ENCODE measurements around the gene CD59. TPM values are rescaled to one million over a fixed set of nuclear protein-coding genes. Genes with fewer than 3 reads are reported as not detected.
"Not testable (repeated sequence)": the region's sequence is repeated elsewhere in the genome, so short reads cannot be mapped to it uniquely, and the experiment has no call there.

Gene CD59
- total RNA-seq, 2 experiments from 2014 or later = 26.4 to 27.4 TPM

DNA sequence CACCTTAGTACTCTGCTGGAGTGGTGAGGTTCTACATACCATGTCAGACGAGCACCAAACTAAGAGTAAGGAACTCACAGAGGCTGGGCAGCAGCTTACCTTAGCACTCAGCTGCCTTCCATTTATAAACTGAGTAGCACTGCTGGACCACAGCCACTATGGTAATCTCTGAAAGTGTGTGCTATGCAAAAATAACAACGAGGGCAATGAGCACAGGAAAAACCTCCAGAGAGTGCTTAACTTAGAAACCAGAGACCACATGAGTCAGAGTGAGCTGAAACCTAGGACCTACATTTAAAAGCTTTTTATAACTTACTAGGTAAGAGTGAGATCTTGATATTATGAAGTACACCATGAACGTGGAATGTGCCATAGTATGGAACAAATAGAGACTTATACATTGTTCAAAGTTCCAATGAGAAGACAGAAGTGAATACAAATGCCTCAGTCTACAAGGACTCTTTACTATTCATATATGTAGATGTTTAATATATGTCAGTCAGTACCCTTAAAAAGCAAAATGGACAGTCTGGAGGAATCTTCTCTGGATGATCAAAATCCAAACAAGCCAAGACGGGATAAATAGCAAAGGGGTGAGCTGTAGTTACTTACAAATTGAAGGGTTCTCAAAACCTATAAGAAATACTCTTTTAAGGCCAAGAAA lies 17.2 kb upstream of the CD59 start:
- POLR2A ChIA-PET = no interaction called here
- CTCF ChIA-PET = interaction anchor here (1.0 kb wide), 1 partner anchor 11 kb away, joined by 3 read pairs; no protein-coding TSS in a partner anchor

DNA sequence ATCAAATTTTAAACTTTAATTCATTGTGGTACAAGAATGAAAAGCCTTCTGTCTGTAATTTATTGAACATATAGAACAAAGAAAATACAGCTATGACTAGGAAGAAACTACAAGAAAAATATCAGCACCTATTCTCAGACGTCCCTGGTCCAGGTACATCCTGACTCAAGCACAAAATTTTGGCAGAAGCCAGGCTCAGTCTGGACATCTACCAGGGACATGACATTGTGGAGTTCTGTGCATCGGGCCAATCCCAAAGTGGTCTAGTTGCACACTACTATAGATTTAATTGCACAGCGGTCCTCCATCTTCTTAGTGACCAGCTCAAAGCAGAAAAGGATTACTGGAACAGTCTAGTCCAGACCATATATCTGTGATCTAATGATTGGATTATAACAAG lies 15.7 kb upstream of the CD59 start:
- CTCF ChIA-PET = no interaction called here
- POLR2A ChIA-PET = no interaction called here

DNA sequence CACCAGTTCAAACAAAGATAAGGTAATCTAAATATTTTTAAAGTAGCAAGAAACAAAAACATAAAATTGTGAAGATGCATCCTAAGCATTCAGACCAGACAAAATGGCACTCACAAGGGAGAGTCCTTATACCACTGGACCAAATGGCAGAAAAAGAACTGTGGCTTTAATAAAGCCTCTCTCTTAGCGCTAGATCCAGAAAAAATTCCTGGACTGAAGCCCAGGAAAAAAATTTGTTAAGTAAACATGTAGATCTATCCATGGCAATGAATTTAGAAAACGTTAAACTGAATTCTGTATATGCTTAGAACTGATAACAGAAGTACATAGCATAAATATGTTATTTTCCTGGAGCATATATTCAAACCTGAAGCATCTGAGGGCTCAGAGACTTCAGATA lies 11.8 kb upstream of the CD59 start:
- ChIA-PET CTCF (no interaction called here), POLR2A (no interaction called here)

DNA sequence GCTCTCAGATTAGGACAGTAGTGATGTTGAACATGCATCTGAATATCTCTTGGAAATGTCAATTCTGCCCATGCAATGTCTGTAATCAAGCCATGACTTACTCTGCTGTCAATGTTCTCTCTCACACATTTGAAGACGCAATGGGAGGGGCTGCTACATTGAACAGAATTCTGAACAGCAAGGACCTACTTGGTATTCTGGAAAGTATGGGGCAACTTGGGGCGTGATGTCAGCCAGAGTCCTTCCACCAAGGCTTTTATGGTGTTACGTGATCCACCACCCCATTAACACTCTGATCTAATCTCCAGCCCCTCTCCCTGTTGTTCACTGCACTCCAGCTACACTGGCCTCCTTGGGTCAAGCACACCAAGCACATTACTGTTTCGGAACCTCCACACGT lies 7.1 kb upstream of the CD59 start:
- POLR2A ChIA-PET = interaction anchor here (0.7 kb wide), 1 partner anchor 42 kb away, joined by 3 read pairs; no protein-coding TSS in a partner anchor
- CTCF ChIA-PET = interaction anchor here (0.7 to 1.6 kb wide), 6 partner anchors 10 to 36 kb away, joined by 3 to 11 read pairs (median 4); no protein-coding TSS in a partner anchor

DNA sequence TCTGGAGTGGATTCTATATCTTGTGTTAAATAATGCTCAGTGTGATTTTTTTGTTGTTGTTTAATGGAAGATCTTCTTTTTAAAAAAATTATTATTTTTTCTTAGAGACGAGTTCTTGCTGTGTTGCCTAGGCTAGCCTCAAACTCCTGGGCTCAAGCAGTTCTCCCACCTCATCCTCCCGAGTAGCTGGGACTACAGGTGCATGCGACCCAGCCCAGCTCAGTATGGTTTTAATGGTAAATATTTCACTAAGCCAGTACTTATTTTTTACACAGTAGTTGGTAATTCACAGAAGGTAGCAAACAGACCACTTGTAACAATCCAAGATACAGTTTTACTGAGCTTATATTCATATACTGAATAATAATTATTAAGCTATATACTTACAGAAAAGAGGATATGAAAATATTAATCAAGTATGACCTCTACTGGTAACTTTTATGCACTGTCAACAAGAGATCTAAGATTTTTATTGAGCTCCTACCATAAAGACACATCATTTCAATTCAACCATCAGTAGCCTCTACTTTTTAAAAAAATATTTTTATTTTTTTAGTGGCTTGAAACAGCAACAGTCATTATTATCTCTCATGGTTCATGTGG lies 6.1 kb upstream of the CD59 start:
- CTCF ChIA-PET = interaction anchor here (0.6 to 1.6 kb wide), 9 partner anchors 11 to 381 kb away, joined by 3 to 11 read pairs (median 4); no protein-coding TSS in a partner anchor
- POLR2A ChIA-PET = interaction anchor here (0.7 kb wide), 1 partner anchor 41 kb away, joined by 3 read pairs; no protein-coding TSS in a partner anchor

DNA sequence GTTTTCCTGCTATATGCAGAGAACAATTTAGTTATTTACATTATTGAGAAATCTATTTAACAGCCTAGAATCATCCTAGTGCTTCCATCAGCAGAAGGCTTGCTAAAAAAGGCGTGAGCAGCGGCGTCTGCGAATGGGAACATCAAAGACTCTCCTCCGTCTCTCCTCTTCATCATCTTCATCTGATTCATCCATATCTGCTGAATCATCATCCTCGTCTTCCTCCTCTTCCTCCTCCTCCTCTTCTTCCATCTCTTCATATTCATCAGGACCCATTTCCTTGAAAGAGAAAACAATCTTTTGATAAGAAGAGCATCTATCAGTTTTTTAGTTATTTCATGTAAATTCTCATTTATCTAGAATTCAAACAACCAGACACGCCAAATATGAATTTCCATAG lies 5.6 kb upstream of the CD59 start:
- CTCF ChIA-PET = interaction anchor here (0.6 to 1.6 kb wide), 7 partner anchors 10 to 319 kb away, joined by 3 to 11 read pairs (median 4); no protein-coding TSS in a partner anchor
- POLR2A ChIA-PET = no interaction called here

DNA sequence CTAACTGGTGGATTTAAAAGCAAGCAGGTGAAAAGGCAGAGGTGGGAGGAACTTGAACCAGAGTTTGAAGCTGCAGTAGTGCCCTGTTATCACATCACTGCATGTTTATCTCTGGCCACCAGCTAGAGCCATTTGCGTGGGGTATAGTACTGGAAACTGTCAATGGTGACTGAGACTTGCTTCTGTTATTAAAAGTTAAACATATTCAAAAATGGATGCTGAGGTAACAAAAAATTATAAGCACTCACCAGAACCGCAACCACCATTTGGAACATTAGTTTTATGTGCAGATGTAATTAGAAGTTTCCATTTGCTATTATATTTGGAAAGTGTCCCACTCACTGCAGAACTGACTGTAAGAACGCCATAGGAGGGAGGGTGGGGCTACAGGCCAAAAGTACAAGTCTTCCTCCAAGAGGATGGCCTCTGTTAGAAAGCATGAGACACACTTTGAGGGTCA lies 1.2 kb upstream of the CD59 start:
- CTCF ChIA-PET = interaction anchor here (0.7 to 1.4 kb wide), 4 partner anchors 13 to 392 kb away, joined by 3 to 4 read pairs (median 3); no protein-coding TSS in a partner anchor
- POLR2A ChIA-PET = interaction anchor here (0.6 to 0.7 kb wide), 2 partner anchors 95 to 329 kb away, joined by 3 to 4 read pairs; no protein-coding TSS in a partner anchor

DNA sequence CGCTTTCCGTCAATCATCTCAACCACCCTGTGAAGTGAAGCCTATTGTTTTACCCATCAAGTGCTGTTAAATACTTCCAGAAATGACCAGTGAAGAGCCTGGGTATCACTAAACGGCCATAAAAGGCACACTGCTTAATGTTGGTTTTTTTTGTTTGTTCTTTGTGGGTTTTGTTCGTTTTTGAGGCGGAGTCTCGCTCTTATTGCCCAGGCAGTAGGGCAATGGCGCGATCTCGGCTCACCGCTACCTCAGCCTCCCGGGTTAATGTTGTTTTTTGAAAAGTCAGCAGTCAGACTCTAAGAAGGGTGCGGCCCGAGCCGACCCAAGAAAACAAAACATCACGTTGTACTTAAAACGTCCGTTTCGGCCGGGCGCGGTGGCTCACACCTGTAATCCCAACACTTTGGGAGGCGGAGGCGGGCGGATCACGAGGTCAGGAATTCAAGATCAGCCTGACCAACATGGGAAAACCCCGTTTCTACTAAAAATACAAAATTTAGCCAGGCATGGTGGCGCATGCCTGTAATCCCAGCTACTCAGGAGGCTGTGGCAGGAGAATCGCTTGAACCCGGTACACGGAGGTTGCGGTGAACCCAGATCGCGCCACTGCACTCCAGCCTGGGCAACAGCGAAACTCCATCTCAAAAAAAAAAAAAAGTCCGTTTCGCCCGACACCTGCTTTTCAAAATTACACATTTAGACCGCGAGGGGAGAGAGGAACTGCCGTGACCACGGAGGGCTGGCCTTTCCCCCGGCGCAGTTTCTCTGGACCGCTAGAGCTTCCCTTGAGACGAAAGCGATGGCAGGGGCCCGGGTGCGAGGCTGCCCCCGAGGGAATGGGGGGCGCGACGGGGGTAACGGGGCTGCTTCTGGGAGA lies 714 bp downstream of the CD59 start:
- ChIA-PET POLR2A (no interaction called here), CTCF (interaction anchor here (1.0 to 1.2 kb wide), 2 partner anchors 73 to 93 kb away, joined by 3 to 5 read pairs; no protein-coding TSS in a partner anchor)

DNA sequence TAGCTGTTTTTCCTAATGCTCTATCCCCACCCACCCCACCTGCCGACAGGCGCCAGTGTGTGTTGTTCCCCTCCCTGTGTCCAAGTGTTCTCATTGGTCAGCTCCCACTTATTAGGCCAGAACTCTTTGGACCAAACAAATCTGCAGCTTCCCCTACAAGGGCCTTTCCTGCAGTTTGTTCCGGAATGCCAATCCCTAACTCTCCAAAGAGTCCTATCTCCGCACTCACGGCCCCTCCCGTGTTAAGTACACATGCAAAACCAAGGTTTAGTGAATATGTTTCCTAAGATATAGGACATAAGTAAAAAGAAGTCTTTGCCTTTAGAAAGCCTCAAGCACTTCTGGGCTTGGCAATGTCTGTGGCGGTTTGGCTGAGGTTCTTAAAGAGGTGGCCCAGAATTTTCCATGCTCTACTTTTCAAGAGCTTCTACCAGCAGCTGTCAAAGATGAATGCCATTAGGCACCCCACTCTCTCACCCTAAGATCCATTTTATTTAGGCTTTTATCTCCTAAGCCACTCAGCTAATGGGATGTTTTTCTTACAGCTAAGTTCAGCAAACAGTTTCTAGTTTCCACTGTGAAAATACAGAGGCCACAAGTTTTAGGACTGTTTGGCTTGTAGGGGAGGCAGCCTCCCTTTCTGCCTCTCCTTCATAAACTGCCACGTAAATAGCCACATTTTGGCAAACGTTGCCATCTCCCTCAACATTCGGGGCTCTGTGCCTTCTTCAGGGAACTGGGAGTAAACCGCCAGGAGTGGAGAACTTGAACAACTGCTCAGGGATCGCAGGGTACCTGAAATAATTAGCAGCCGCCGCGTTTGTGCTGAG lies 1.6 kb downstream of the CD59 start:
- CTCF ChIA-PET = interaction anchor here (0.9 to 1.2 kb wide), 3 partner anchors 19 to 254 kb away, joined by 3 read pairs; no protein-coding TSS in a partner anchor
- POLR2A ChIA-PET = no interaction called here

DNA sequence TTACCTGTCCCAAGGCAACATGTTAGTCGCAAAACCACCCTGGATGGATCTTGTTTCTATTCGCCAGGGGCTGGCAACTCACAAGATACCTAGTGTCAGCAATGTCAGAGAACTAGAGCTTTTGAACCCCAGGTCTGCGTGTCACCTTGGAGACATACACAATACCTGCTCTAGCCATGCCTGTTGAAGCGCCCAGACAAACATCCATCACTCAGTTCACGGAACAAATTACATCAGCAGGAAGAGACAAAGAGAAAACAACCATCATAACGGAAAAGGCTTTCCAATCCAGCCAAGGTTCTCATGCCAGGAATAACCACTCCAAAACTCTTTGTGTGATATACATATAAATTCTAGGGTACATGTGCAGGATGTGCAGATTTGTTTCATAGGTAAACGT lies 2.2 kb downstream of the CD59 start:
- ChIA-PET POLR2A (no interaction called here), CTCF (interaction anchor here (0.9 to 1.1 kb wide), 2 partner anchors 18 to 255 kb away, joined by 3 read pairs; no protein-coding TSS in a partner anchor)

DNA sequence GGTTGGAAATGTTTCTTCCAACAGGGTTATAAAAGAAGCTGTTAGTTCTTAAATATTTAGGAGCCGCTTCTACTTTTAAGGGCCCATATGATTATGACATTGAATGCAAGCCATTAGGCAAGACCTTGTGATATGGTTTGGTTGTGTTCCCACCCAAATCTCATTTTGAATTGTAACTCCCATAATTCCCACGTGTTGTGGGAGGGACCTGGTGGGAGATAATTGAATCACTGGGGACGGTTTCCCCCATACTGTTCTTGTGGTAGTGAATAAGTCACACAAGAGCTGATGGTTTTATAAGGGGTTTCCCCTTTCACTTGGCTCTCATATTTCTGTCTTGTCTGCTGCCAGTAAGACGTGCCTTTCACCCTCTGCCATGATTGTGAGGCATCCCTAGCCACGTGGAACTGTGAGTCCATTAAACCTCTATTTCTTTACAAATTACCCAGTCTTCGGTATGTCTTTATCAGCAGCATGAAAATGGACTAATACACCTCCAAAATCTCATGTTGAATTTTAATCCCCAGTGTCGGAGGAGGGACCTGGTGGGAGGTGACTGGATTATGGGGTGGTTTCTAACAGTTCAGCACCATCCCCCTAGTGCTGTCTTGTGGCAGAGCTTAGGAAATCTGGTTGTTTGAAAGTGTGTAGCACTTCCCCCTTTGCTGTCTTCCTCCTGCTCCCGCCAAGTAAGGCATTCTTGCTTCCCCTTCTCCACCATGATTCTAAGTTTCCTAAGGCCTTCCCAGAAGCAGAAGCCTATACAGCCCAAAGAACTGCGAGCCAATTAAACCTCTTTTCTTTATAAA lies 4.3 kb downstream of the CD59 start:
- CTCF ChIA-PET = interaction anchor here (1.0 kb wide), 2 partner anchors 10 to 11 kb away, joined by 3 to 4 read pairs; no protein-coding TSS in a partner anchor
- POLR2A ChIA-PET = interaction anchor here (0.8 kb wide), 1 partner anchor 9 kb away, joined by 3 read pairs; no protein-coding TSS in a partner anchor

DNA sequence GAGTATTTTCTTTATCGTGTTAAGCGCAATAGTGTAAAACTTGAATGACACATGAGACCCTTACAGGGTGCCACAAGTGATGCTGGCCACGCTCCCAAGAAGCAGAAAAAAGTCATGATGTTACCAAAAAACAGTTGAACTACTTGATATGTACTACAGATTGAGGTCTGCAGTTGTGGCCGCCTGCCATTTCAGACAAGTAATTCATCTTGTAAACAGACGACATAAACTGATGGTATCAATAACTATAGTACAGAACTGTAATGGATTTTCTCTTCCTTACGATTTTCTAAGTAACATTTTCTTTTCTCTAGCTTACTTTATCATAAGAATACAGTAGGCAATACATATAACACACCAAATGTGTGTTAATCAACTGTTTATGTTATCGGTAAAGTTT lies 5.5 kb downstream of the CD59 start:
- CTCF ChIA-PET = no interaction called here
- POLR2A ChIA-PET = no interaction called here

DNA sequence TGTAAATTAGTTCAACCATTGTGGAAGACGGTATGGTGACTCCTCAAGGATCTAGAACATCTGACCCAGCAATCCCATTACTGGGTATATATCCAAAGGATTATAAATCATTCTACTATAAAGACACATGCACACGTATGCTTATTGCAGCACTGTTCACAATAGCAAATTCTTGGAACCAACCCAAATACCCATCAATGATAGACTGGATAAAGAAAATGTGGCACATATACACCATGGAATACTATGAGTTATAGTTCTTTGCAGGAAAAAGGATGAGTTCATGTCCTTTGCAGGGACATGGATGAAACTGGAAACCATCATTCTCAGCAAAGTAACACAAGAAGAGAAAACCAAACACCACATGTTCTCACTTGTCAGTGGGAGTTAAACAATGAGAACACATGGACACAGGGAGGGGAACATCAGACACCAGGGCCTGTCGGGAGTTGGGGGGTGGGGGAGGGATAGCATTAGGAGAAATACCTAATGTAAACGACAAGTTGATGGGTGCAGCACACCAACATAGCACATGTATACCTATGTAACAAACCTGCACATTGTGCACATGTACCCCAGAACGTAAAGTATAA lies 7.1 kb downstream of the CD59 start:
- CTCF ChIA-PET = not testable (repeated sequence)

DNA sequence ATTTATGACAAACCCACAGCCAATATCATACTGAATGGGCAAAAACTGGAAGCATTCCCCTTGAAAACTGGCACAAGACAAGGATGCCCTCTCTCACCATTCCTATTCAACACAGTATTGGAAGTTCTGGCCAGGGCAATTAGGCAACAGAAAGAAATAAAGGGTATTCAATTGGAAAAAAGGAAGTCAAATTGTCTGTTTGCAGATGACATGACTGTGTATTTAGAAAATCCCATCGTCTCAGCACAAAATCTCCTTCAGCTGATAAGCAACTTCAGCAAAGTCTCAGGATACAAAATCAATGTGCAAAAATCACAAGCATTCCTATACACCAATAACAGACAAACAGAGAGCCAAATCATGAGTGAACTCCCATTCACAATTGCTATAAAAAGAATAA lies 8.7 kb downstream of the CD59 start:
- CTCF ChIA-PET, POLR2A ChIA-PET: not testable (repeated sequence)

More for the DNA sequence above, 7.1 kb downstream of the CD59 start:
- POLR2A ChIA-PET = not testable (repeated sequence)

DNA sequence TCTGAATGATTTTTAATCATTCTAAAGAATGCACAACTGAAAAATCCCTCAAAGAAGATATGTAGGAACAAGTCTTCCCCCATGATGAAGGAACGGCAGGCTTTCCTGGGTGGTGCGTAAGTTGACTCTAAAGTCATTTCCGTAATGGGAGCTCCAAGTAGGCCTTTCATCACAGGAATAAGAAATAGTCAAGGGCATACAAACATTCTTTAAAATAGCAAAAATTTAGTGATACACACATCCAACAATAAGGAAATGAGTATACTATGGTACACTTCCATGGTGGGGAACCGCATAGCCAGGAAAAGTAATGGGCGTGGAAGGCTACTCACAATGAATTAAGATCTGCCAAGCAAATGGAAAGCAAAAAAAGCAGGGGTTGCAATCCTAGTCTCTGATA lies 10.7 kb downstream of the CD59 start:
- POLR2A ChIA-PET = no interaction called here
- CTCF ChIA-PET = no interaction called here

DNA sequence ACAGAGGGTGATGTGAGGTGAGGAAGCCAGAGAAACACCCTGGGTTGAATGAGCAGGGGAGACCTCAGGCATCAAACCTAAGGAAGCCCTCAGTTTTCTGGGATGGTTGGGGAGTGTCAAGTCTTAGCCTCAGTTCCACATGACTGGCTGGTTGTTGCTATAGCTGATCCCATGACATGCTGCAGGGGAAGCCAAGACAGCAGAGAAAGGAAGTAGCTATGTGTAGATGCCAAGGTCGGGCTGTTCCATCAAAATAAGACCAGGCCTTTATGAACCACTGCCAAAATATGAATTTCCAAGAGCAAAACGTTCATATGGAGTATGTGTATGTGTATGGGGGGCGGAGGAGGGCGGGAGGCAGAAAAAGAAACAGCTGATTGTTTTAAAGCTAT lies 11.6 kb downstream of the CD59 start:
- ChIA-PET POLR2A (no interaction called here), CTCF (interaction anchor here (1.5 kb wide), 1 partner anchor 12 kb away, joined by 4 read pairs; the partner anchor contains the start of gene CD59)

DNA sequence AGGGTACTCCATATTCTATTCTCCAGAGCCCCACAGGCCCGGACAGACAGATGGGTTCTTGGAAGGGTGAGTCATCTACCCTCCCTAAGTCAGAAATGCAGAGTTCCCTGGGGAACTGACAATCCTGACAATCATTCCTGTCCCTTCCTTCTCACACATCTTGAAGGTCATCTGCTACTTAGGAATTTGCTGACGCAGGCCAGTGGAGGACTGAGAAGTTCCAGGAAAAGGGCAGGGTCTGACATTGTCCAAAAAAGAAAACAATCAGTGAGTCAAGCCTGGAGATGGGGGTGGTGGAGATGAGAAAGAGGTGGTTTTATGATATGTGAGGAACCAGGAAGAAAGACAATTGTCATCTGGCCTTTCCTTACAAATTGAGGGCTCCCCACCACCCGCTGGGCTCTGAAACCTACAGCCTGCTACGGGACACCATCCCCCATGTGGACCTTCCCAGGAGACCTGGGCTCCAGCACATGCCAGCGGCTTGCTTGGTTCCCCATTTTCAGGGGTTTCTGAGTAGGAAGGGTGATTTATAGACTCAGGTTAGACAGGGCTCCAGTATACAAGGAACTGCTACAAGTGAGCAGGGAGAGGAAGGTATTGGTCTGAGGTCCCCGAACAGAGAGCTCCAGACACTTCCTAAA lies 12.9 kb downstream of the CD59 start:
- POLR2A ChIA-PET = interaction anchor here (0.6 to 0.9 kb wide), 3 partner anchors 9 to 525 kb away, joined by 3 to 8 read pairs (median 3); no protein-coding TSS in a partner anchor
- CTCF ChIA-PET = interaction anchor here (1.5 to 1.6 kb wide), 2 partner anchors 13 to 19 kb away, joined by 4 to 5 read pairs; partner anchors contain the start of gene CD59
